ENCODE measurements around the gene PUM2.

The PUM2 gene

DNA sequence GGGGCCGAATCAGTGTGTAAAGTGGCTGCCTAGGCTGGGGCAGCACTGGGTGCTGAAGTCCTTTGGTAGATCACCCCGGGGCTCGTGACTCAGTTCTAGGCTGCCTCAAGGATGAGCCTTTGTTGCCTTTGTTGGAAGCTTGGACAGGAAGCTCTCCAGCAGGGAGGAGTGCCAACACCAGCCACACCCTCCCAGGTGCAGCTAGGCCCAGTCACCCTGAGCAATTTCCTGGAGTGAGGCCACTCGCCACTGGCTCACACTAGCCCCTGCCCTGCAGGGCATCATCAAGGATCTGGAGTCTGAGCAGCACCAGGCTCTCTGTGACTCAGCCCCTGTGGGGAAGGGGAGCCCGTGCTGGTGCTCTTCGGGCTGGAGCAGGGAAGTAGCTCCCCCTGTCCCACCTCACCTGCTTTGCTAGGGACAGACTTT, 119.0 kb downstream of the PUM2 start:
- no peak for DNase-seq
- TF ChIP-seq POLR2A (IDR thresholded peaks at IDR 0.05; ENCODE audit: low read length) (no peak), GATA1 (IDR thresholded peaks at IDR 0.05; ENCODE audit: low read depth, low read length) (no peak)

DNA sequence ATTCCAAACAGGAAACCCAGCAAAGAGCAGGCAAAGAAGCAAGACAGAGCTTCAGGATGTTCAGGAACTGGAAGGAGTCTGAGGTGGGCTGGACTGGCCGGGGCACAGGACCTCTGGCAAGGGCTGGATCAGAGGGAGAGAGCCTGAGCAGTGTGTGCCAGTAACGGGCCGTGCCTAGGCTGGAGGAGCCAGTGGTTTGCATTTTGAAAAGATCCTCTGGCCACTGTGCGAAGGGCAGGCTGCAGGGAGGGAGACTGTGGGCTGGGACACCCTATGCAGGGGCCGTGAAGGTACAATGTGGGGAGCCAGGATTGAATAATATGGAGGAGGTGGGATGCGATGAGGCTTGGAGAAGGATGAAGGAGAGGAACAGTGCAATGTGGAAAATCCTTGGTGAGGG, 119.5 kb downstream of the PUM2 start:
- DNase-seq = no peak
- TF ChIP-seq GATA1 (IDR thresholded peaks at IDR 0.05; ENCODE audit: low read depth, low read length) (no peak), POLR2A (IDR thresholded peaks at IDR 0.05; ENCODE audit: low read length) (no peak)

DNA sequence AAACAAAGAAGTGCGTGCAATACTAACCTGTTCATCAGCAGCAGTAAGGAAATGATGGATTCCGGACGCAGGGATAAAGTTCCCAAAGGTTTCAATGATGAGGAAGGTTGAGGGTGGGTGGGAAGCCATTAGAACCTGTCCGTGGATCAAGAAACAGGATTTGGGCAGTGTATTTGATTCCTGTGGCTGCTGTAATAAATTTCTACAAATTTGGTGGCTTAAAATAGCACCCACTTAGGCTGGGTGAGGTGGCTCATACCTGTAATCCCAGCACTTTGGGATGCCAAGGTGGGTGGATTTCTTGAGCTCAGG, 120.6 kb downstream of the PUM2 start:
- no peak for DNase-seq
- TF ChIP-seq POLR2A (IDR thresholded peaks at IDR 0.05; ENCODE audit: low read length) (no peak), GATA1 (IDR thresholded peaks at IDR 0.05; ENCODE audit: low read depth, low read length) (no peak)

DNA sequence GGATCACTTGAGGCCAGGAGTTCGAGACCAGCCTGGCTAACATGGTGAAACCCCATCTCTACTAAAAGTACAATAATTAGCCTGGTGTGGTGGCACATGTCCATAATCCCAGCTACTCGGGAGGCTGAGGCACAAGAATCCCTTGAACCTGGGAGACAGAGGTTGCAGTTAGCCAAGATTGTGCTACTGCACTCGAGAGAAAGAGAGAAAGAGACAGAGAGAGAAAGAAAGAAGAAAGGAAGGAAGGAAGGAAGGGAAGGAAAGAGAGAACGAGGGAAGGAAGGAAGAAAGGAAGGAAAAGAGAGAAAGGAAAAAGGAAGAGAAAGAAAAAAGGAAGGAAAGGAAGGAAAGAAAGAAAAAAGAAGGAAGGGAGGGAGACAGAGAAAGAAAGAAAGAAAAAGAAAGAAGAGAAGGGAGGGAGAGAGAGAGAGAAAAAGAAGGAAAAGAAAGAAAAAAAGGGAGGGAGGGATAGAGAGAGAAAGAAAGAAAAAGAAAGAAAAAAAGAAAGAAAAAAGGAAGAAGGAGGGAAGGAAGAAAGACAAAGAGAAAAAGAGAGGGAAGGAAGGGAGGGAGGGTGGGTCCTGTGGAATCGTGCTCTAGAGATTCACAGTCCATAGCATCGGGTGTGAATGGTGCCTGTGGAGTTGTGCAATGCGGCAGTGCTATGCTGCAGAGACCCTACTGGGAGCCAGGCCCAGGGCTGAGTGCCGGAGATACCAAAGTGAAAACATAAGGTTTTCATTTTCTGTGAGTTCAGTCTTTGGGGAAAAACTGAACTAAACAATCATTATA, 121.1 kb downstream of the PUM2 start:
- TF ChIP-seq GATA1 (IDR thresholded peaks at IDR 0.05; ENCODE audit: low read depth, low read length) = no peak
- TF ChIP-seq POLR2A (IDR thresholded peaks at IDR 0.05; ENCODE audit: low read length) = no peak
- DNase-seq = no peak

DNA sequence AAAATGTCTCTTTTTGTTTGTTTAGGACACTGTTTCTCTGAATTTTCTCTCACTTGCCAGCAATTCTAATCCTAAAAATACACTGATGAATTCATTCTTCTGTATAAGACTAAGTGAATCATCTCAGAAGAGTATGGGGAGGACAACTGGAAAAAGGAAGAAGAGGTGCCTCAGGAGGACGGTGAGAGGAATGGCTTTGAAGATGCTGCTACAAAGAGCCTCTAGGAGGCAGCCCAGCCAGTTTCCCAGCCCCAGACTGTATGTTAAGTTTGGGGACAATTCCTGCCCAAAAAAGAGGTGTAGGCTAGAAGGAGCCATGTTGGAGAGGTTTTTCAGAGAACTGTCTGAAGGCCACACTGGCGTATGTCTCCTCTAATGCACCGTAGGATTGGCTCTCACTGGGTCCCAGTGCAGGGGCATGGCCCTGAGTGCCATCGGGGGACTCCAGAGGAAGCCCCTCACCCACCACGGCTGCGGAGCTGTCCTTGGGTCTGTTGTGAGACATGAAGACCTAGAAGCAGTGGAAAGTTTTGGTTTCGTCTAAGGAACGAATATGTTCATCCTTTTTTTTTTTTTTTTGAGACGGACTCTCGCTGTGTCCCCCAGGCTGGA, 122.6 kb downstream of the PUM2 start:
- TF ChIP-seq GATA1 (IDR thresholded peaks at IDR 0.05; ENCODE audit: low read depth, low read length) (no peak), POLR2A (IDR thresholded peaks at IDR 0.05; ENCODE audit: low read length) (no peak)
- DNase-seq = no peak

DNA sequence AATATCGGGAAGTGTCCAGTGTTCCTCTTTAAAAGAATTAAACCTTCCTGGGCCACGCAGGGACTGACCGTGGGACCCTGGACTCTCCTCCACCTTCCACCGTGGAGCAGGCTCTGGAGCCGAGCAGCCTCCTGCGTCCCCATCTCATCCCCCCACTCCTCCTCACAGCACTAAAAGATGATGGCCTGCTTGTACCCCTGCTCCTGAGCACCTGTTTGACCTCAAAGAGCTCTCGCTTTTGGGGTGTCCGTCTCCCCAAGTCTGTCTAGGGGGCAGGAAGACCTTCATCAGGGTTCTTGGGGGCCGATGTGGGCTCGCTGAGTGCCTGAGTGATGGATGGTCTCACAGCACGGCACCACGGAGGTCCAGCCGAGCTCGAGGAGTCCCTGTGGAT, 124.5 kb downstream of the PUM2 start:
- no peak for TF ChIP-seq POLR2A (IDR thresholded peaks at IDR 0.05; ENCODE audit: low read length)
- TF ChIP-seq GATA1 (IDR thresholded peaks at IDR 0.05; ENCODE audit: low read depth, low read length) = no peak
- DNase-seq = no peak

DNA sequence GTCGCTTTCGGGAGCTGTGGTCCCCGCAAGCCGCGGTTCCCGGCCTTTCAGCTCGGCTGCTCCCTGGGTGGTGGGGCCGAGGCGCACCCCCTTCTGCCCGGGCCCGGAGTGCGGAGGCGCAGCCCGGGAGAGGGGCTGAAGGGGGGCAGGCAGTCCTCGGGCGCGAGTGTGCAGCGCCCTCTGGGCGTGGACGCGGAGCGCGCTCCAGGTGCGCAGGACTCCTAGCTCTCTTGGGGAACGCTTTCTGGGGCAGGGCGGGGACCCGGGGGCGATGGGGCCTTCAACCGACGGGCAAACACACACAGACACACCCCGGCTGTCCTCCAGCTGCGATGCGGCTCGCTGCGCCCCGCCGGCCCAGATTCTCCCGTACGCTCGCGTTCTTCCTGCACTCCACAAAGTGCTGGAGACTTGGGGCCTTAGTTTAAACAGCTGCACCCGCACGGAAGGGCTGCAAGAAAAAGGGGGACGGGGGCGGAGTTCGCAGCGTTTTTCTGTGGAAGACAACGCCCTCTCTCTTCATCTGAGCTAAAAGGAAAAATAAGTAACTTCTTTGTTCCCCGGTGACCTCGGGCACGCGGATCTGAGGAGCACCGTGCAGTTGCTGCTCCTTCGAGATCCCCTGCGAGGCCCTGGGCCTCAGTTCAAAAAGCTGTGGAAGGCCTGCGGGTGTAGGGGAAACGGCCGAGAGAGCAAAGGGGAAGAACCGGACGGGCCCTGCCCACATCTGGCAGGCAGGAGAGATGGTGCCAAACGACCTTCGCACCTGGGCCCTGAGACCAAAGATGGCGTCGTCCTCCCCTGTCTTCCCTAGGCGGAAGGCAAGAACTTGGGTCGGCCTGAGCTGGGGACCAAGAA, 125.1 kb downstream of the PUM2 start:
- peak; percentile 29 to 34 for DNase-seq
- TF ChIP-seq GATA1 (IDR thresholded peaks at IDR 0.05; ENCODE audit: low read depth, low read length) (no peak), POLR2A (IDR thresholded peaks at IDR 0.05; ENCODE audit: low read length) (no peak)

DNA sequence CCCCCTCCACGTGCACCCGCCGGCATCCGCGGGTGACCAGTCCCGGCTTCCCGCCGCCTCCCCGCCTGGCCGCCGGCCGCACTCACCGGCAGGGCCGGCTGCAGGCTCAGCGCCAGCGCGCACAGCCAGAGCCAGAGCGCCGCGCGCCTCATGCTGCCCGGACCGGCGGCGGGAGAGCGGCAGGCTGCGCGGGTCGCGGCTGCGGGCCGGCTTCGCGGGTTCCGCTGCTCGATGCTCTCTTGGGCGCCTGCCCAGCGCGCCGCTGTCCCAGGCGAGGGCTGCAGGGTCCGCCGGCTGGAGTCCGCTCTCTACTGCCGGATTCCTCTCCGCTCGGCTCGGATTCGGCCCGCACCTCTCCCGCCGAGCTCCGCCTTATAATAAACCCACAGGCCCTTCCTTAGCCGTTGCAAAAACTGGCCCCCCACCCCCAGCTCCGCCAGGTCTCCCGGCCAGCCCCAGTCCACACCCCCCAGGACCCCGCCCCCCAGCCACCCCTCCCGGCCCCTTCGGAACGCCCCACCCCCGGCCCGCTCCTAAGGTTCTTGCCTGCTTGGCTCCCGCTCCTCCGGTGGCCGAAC, 125.8 kb downstream of the PUM2 start, which contains the start of gene SDC1:
SDC1 (minus strand) TSS at position 415 of the 578 bp plus-strand sequence; CDS start at position 152, 263 bp downstream.
- TF ChIP-seq POLR2A (IDR thresholded peaks at IDR 0.05; ENCODE audit: low read length) = no peak
- TF ChIP-seq GATA1 (IDR thresholded peaks at IDR 0.05; ENCODE audit: low read depth, low read length) = no peak
- peak; percentile 24 to 39 for DNase-seq

DNA sequence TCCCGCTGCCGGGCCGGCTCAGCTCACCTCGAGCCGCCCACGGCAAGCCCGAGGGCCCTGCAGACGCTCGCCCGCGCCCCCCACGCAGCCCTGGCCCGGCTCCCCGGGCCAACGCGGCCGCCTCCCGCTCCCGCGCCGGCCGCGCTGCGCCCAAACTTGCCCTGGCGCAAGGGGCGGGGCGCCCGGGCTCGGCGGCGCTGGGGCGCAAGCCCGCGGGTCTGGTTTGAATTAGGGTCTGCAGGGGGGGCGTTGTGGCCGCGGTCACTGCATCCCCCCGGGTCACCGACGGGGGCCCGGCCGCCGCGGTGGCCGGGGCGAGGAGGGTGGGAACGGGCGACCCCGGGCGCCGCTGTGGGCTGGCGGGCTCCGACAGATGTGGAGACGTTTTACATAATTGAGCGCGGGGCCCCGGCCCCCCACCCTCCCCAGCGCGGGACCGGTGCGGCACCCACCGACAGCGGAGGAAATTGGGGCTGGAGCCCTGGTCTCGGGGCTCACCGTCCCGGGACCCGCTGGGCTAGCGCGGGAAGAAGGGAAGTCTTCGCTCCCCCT, 126.4 kb downstream of the PUM2 start:
- DNase-seq = peak; percentile 14 to 24

DNA sequence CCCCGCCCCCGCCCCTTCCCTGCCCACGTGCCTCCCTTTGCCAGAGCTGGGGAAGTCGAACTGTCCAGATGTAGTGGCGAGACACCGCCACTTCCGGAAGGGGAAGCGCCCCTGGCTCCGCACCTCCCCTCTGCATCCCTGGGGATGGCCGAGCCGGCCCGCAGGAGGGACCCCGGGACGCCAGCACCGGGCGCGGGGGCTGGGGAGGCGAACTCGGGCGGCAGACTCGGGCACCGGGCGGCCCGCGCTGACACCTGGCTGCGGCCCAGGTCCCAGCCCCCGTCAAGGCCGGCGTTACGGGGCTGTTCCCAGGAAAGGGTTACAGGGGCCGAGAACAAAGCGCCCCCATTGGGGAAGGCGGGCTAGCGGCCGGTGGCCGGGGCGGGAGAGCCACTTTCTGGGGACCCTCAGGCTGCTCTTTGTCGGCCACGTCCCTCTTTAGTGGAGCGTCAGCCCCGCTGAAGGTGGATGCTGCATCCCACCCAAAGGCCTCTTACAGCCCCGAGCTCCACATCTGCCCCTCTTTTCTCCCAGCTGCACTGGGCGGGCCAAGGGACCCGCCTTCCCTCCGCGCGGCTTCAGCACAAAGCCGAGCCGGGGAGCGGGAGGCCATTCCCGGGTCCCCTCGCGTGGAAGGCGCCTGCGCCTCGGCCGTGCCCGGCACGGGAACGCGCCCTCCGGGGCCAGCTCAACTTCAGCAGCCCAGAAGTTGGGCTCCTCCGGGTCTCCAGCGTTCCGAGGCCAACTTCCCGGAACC, 127.1 kb downstream of the PUM2 start:
- no peak for DNase-seq
- no peak for TF ChIP-seq GATA1 (IDR thresholded peaks at IDR 0.05; ENCODE audit: low read depth, low read length)
- TF ChIP-seq POLR2A (IDR thresholded peaks at IDR 0.05; ENCODE audit: low read length) = no peak

More for the DNA sequence above, 126.4 kb downstream of the PUM2 start:
- TF ChIP-seq POLR2A (IDR thresholded peaks at IDR 0.05; ENCODE audit: low read length) (no peak), GATA1 (IDR thresholded peaks at IDR 0.05; ENCODE audit: low read depth, low read length) (no peak)

DNA sequence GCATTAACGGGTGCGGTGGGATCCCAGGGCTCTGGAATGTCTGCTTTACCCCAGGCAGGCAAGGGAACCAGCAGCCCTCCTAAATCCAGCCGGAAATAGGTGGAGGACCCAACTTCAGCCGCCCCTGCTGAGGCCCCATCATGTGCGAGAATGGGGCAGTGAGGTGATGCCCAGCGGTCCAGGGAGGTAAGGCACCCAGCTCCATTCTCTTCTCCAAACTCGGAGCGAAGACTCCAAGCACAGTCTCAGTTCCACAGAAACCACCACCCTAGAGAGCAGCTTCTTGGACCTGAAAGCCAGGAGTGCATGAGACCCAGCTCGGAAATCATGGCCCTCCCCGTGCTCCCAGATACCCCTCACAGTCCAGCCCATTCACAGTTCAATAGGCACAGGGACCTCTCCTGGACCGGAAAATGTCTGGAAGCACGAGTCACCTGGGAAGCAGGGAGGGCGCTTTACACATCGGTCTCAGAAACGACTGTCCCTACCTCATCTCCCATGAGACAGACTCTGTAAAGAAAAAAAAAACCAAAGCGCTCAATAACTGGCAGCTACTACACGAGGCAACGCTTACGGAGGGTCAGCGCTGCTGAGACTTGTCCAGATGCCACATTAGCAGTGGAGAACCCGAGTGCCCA, 127.8 kb downstream of the PUM2 start:
- no peak for TF ChIP-seq GATA1 (IDR thresholded peaks at IDR 0.05; ENCODE audit: low read depth, low read length)
- no peak for TF ChIP-seq POLR2A (IDR thresholded peaks at IDR 0.05; ENCODE audit: low read length)
- DNase-seq = no peak

DNA sequence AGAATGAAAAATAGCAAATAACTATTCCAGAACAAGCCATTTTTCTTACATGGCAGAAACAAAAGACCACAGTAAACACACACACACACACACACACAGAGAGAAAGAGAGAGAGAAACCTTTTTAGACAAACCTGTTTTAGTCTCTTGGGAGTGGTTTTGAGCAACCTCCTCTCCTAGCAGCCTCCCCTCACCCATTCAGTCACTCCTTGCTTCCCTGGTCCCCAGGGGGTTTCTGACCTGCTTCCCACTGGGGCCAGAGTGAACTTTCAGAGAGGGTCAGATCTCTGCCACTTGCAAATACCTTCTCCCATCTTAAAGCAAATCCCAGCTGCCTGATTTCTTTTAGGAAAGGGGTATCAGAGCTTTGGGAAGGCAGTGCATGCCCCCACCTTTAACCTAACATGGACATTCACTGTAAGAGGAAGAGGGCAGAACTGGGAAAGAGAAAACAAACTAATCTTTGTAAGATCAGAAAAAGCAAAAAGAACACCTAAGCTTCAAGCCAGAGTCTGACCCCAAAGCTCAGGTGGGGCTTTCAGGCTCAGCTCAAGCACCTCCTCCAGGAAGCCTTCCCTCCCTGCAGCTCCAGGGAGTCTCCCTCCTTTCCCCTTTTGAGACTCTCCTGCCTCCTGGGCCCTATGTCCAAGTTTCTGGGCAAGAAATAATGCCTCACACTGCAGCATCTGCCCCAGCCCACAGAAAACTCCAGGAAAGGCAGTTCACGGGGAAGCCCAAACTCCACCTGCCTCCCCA, 128.5 kb downstream of the PUM2 start:
- TF ChIP-seq POLR2A (IDR thresholded peaks at IDR 0.05; ENCODE audit: low read length) (no peak), GATA1 (IDR thresholded peaks at IDR 0.05; ENCODE audit: low read depth, low read length) (no peak)
- no peak for DNase-seq

Measured in erythroblast (primary cell).